HepG2 (cell line): ENCODE data around the gene ACKR4. TPM values are rescaled to one million over a fixed set of nuclear protein-coding genes. Genes with fewer than 3 reads are reported as not detected.

Experiments used
- ATAC-seq: fragments of 200-7000 bp; cut with Tn5 transposase; 3 replicates; pipeline ENCODE4 v1.9.1; 2020; ENCODE audit warnings: mild to moderate bottlenecking, moderate library complexity
- BruUV-seq: library from RNA; stranded (reverse); fragments of 400-500 nt; replicated peaks from 2 replicates; lab custom pipeline; 2021; lab: Mats Ljungman, UMichigan
- CTCF ChIA-PET: fragments of 300-600 bp; formaldehyde crosslinking; extraction: SDS; loops from one replicate; lab custom pipeline; 2021; ENCODE audit warnings: low total read pairs, inconsistent platforms, low intra/inter-chr PET ratio; lab: Yijun Ruan, JAX
- POLR2A ChIA-PET: fragments of 350-600 bp; sonication (Branson Sonifier 250); formaldehyde crosslinking; loops from one replicate; lab custom pipeline; 2020; ENCODE audit warnings: antibody characterized with exemption, inconsistent platforms; lab: Yijun Ruan, JAX
- DNase-seq: peaks from one replicate; pipeline ENCODE4 v3.0.0-alpha.2; 2015; ENCODE audit warnings: low spot score
- FAIRE-seq: peaks from 3 replicates; lab custom pipeline; 2011; peaks lifted over from hg19 to GRCh38; lab: Jason Lieb, UNC
- H2AFZ ChIP-seq: one replicate; pipeline ENCODE4 v1.6.1; 2011; ENCODE audit warnings: low read length, inconsistent platforms
- H3K27ac ChIP-seq: fragments of 300-600 bp; 3 replicates; pipeline ENCODE4 v1.8.0; 2011; ENCODE audit warnings: mixed run types, mild to moderate bottlenecking, mixed read lengths, low read length, inconsistent platforms; ENCODE audit not compliant: insufficient read depth; ENCODE audit errors: extremely low read length
- H3K27me3 ChIP-seq, 2 experiments: fragments of 200-600 bp in 1 of 2; 2 replicates in 1 of 2; 3 replicates in 1 of 2; pipeline versions ENCODE4 v1.6.0 to v1.8.0; 2011; ENCODE audit warnings: low read length in 2 of 2, mild to moderate bottlenecking in 2 of 2, moderate library complexity in 2 of 2, inconsistent platforms in 1 of 2; ENCODE audit not compliant: insufficient read depth in 2 of 2, control insufficient read depth in 1 of 2
- H3K36me3 ChIP-seq, 2 experiments: fragments of 200-600 bp in 1 of 2; replicated peaks in 1 of 2; 2 replicates in 1 of 2; 3 replicates in 1 of 2; pipeline versions ENCODE4 v1.5.1 to v1.8.0; 2011; ENCODE audit warnings: low read length in 2 of 2, inconsistent platforms in 1 of 2; ENCODE audit not compliant: insufficient read depth in 2 of 2, control insufficient read depth in 1 of 2
- H3K4me1 ChIP-seq: 2 replicates; pipeline ENCODE4 v1.5.1; 2012; ENCODE audit warnings: low read length, inconsistent platforms; ENCODE audit not compliant: insufficient read depth
- H3K4me2 ChIP-seq: 2 replicates; pipeline ENCODE4 v1.6.0; 2011; ENCODE audit warnings: low read depth, low read length, inconsistent platforms
- H3K4me3 ChIP-seq, 3 experiments: fragments of 200-600 bp in 1 of 3; sonication (generic), shearing (Covaris generic) in 1 of 3; replicated peaks in 1 of 3; 2 replicates each; pipeline ENCODE4 v1.5.1; 2011 to 2016; ENCODE audit warnings: low read length in 3 of 3, inconsistent platforms in 2 of 3, low read depth in 2 of 3, mild to moderate bottlenecking in 2 of 3, control low read depth in 1 of 3, mixed read lengths in 1 of 3; ENCODE audit not compliant: insufficient read depth in 1 of 3
- H3K79me2 ChIP-seq: one replicate; pipeline ENCODE4 v1.6.1; 2011; ENCODE audit warnings: low read length, inconsistent platforms; ENCODE audit not compliant: insufficient read depth
- H3K9ac ChIP-seq: 2 replicates; pipeline ENCODE4 v1.6.0; 2011; ENCODE audit warnings: mild to moderate bottlenecking, low read depth, low read length, inconsistent platforms; ENCODE audit not compliant: insufficient read depth
- H3K9me3 ChIP-seq: 2 replicates; pipeline ENCODE4 v1.5.1; 2012; ENCODE audit warnings: mild to moderate bottlenecking, low read length
- H4K20me1 ChIP-seq: 2 replicates; pipeline ENCODE4 v1.6.0; 2011; ENCODE audit warnings: inconsistent platforms, mild to moderate bottlenecking, low read length, moderate library complexity; ENCODE audit not compliant: insufficient read depth
- CENPX ChIP-seq: sonication (generic); formaldehyde crosslinking; IDR thresholded peaks from 2 replicates; pipeline ENCODE4 v1.9.0; 2021; ENCODE audit warnings: mild to moderate bottlenecking, missing genetic modification reagents, moderate library complexity
- ELF4 ChIP-seq: sonication (generic); formaldehyde crosslinking; IDR thresholded peaks from 2 replicates; pipeline ENCODE4 v1.5.0; 2020; ENCODE audit warnings: missing genetic modification reagents, mild to moderate bottlenecking, moderate library complexity, borderline replicate concordance
- HNF4G ChIP-seq, 2 experiments: sonication (generic) in 1 of 2; formaldehyde crosslinking in 1 of 2; IDR thresholded peaks; 2 replicates each; pipeline versions ENCODE4 v1.4.0 to v1.6.1; 2011 to 2020; ENCODE audit warnings: borderline replicate concordance in 2 of 2, low read depth in 2 of 2, mild to moderate bottlenecking in 2 of 2, low read length in 1 of 2, missing genetic modification reagents in 1 of 2, moderate library complexity in 1 of 2
- MED8 ChIP-seq: sonication (generic); formaldehyde crosslinking; IDR thresholded peaks from 2 replicates; pipeline ENCODE4 v1.8.1; 2023; ENCODE audit warnings: mild to moderate bottlenecking, missing genetic modification reagents; ENCODE audit not compliant: insufficient replicate concordance
- NBN ChIP-seq: fragments of 450-650 bp; conservative IDR thresholded peaks from 2 replicates; pipeline ENCODE4 v1.6.1; 2017
- ONECUT2 ChIP-seq: sonication (generic); formaldehyde crosslinking; IDR thresholded peaks from 2 replicates; pipeline ENCODE4 v1.4.0; 2020; ENCODE audit warnings: missing genetic modification reagents
- PHF20 ChIP-seq: sonication (generic); formaldehyde crosslinking; IDR thresholded peaks from 2 replicates; pipeline ENCODE4 v1.5.0; 2020; ENCODE audit warnings: mild to moderate bottlenecking, missing genetic modification reagents
- RXRB ChIP-seq: IDR thresholded peaks from 2 replicates; pipeline ENCODE4 v1.6.1; 2016; ENCODE audit warnings: borderline replicate concordance, missing genetic modification reagents, missing compliant biosample characterization
- ZNF30 ChIP-seq: sonication (generic); formaldehyde crosslinking; IDR thresholded peaks from 2 replicates; pipeline ENCODE4 v1.5.0; 2020; ENCODE audit warnings: mild to moderate bottlenecking, missing genetic modification reagents
- ZNF839 ChIP-seq: sonication (generic); formaldehyde crosslinking; IDR thresholded peaks from 2 replicates; pipeline ENCODE4 v1.4.0; 2020; ENCODE audit warnings: missing genetic modification reagents, mild to moderate bottlenecking, borderline replicate concordance
- ZSCAN29 ChIP-seq: sonication (generic); formaldehyde crosslinking; conservative IDR thresholded peaks from 2 replicates; pipeline ENCODE4 v1.4.0; 2020; ENCODE audit warnings: mild to moderate bottlenecking, missing genetic modification reagents
- WGBS: methylation state at CpG from one replicate; pipeline ENCODE4 v1.1.6; 2017; ENCODE audit warnings: low lambda C conversion rate; 5-methylcytosine and 5-hydroxymethylcytosine counted together
- in situ Hi-C: cut with HindIII; loops from 2 replicates; pipeline ENCODE4 v1.10.0; 2017; ENCODE audit warnings: low pct_unique_long_range_greater_than_20kb; ENCODE audit not compliant: extremely low pct_ligation_motif_present
- intact Hi-C: fragments of 100-400 bp; cut with micrococcal nuclease; formaldehyde crosslinking; loops from one replicate; pipeline ENCODE4 v1.10.0; 2022; ENCODE audit not compliant: unreplicated experiment
- polyA plus RNA-seq, 8 experiments: library from polyadenylated mRNA; depleted of rRNA in 3 of 8; stranded (reverse) in 7 of 8; unstranded in 1 of 8; fragments of >200 nt; fragmentation: Illumina TruSeq in 4 of 8; extraction: Trizol in 4 of 8; gene quantifications; 2 replicates each; pipeline versions ENCODE4 v1.2.1 to v1.2.3, GENCODE V29; 2011 to 2016; ENCODE audit warnings: low read depth in 4 of 8, missing spikeins in 1 of 8, mixed read lengths in 1 of 8; ENCODE audit not compliant: insufficient read depth in 1 of 8
- total RNA-seq, 5 experiments: library from RNA; depleted of rRNA; stranded (reverse); fragments of >200 nt; fragmentation: Illumina TruSeq; extraction: Trizol; gene quantifications; 2 replicates each; pipeline ENCODE4 v1.2.3, GENCODE V29; 2016; ENCODE audit warnings: low read depth in 1 of 5
- TF ChIP-seq, protein P1 (sequence below): sonication (generic); formaldehyde crosslinking; IDR thresholded peaks from 2 replicates; pipeline ENCODE4 v1.8.1; 2023; ENCODE audit warnings: mild to moderate bottlenecking, missing genetic modification reagents
- TF ChIP-seq, protein P2 (sequence below): sonication (generic); formaldehyde crosslinking; IDR thresholded peaks from 2 replicates; pipeline ENCODE4 v1.5.0; 2020; ENCODE audit warnings: missing genetic modification reagents
- TF ChIP-seq, protein P3 (sequence below): sonication (generic); formaldehyde crosslinking; conservative IDR thresholded peaks from 2 replicates; pipeline ENCODE4 v1.8.1; 2023; ENCODE audit warnings: missing genetic modification reagents
- TF ChIP-seq, protein P4 (sequence below): sonication (generic); formaldehyde crosslinking; IDR thresholded peaks from 2 replicates; pipeline ENCODE4 v1.4.0; 2020; ENCODE audit warnings: mild to moderate bottlenecking, missing genetic modification reagents

Gene ACKR4
- total and polyA plus RNA-seq, 2 of the 13 experiments (the other 11 are each of a cell fraction or from before 2014, with no cell fraction given) = 0.16 TPM; not detected in 1

DNA sequence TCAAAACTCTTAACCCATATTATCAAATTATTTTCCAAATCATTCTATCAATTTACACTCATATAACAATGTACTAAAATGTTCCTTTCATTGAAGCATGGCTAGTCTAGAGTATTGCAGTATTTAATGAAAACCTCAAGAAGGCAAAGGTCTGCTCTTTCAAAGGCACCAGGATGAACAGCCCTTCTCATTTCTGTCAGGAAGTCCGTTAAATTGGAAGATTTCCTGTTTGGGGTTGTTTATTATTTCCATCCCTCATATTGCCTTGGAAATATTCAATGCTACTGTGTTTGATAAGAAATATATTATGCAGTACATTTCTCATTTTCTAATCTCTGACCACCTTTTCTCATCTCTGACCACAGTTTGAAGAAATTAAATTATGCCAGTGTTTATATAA lies 25.1 kb downstream of the ACKR4 start (continued):
- TF ChIP-seq HNF4G (IDR thresholded peaks at IDR 0.05; ENCODE audit: borderline replicate concordance, low read depth, low read length) = no peak
- no peak for TF ChIP-seq HNF4G (CRISPR knock-in tag; IDR thresholded peaks at IDR 0.05; ENCODE audit: borderline replicate concordance, low read depth)
- TF ChIP-seq, protein P1, sequence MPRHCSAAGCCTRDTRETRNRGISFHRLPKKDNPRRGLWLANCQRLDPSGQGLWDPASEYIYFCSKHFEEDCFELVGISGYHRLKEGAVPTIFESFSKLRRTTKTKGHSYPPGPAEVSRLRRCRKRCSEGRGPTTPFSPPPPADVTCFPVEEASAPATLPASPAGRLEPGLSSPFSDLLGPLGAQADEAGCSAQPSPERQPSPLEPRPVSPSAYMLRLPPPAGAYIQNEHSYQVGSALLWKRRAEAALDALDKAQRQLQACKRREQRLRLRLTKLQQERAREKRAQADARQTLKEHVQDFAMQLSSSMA = no peak

DNA sequence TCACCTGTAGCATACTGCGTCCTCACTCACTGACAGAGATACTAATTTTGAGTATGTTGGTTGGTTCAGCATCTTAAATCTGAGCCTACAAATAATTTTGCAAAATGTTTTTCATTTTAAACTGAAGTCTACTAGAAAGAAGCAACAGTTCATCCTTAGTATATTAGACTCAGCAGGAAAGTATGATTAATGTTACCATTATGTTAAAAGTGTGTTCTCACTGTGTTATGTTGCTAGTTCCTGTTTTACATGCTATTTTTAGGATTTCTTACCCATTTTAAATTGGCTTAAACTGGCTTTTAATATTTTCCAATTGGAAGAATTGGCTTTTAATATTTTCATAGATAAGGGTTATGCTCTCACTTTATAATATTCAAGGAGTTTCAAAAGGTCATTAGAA lies 25.7 kb downstream of the ACKR4 start:
- ChIA-PET POLR2A (no interaction called here), CTCF (no interaction called here)
- 97% methylated on average over 1 of the region's 1 CpG for whole genome bisulfite sequencing
- Histone ChIP-seq H3K27ac (no peak overlapping the region), H3K9me3 (no peaks in the 10 kb centered on the region), H4K20me1 (no peaks in the 10 kb centered on the region), H3K36me3 (peaks cover 8 to 34% of the 10 kb centered on the region in 2 experiments), H3K9ac (no peak overlapping the region), H3K4me2 (no peak overlapping the region), H2AFZ (no peak overlapping the region), H3K79me2 (no peaks in the 10 kb centered on the region), H3K4me3 (no peak overlapping the region), H3K27me3 (no peaks in the 10 kb centered on the region), H3K4me1 (no peaks in the 10 kb centered on the region)
- in situ Hi-C loops = no loop called here
- ATAC-seq = no peak
- no TSS peak for BruUV-seq
- FAIRE-seq = no peak
- intact Hi-C loops = no loop called here
- no peak for DNase-seq
- TF ChIP-seq ONECUT2 (no peak), MED8 (no peak), ZNF839 (CRISPR knock-in tag) (no peak), ELF4 (CRISPR knock-in tag) (no peak), ZSCAN29 (CRISPR knock-in tag) (no peak), RXRB (CRISPR knock-in tag) (no peak), CENPX (CRISPR knock-in tag) (no peak), PHF20 (CRISPR knock-in tag) (no peak), ZNF30 (no peak), NBN (no peak)
- TF ChIP-seq, protein P2, sequence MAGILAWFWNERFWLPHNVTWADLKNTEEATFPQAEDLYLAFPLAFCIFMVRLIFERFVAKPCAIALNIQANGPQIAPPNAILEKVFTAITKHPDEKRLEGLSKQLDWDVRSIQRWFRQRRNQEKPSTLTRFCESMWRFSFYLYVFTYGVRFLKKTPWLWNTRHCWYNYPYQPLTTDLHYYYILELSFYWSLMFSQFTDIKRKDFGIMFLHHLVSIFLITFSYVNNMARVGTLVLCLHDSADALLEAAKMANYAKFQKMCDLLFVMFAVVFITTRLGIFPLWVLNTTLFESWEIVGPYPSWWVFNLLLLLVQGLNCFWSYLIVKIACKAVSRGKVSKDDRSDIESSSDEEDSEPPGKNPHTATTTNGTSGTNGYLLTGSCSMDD (CRISPR knock-in tag) = no peak
- TF ChIP-seq, protein P3, sequence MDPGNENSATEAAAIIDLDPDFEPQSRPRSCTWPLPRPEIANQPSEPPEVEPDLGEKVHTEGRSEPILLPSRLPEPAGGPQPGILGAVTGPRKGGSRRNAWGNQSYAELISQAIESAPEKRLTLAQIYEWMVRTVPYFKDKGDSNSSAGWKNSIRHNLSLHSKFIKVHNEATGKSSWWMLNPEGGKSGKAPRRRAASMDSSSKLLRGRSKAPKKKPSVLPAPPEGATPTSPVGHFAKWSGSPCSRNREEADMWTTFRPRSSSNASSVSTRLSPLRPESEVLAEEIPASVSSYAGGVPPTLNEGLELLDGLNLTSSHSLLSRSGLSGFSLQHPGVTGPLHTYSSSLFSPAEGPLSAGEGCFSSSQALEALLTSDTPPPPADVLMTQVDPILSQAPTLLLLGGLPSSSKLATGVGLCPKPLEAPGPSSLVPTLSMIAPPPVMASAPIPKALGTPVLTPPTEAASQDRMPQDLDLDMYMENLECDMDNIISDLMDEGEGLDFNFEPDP = no peak
- TF ChIP-seq, protein P4, sequence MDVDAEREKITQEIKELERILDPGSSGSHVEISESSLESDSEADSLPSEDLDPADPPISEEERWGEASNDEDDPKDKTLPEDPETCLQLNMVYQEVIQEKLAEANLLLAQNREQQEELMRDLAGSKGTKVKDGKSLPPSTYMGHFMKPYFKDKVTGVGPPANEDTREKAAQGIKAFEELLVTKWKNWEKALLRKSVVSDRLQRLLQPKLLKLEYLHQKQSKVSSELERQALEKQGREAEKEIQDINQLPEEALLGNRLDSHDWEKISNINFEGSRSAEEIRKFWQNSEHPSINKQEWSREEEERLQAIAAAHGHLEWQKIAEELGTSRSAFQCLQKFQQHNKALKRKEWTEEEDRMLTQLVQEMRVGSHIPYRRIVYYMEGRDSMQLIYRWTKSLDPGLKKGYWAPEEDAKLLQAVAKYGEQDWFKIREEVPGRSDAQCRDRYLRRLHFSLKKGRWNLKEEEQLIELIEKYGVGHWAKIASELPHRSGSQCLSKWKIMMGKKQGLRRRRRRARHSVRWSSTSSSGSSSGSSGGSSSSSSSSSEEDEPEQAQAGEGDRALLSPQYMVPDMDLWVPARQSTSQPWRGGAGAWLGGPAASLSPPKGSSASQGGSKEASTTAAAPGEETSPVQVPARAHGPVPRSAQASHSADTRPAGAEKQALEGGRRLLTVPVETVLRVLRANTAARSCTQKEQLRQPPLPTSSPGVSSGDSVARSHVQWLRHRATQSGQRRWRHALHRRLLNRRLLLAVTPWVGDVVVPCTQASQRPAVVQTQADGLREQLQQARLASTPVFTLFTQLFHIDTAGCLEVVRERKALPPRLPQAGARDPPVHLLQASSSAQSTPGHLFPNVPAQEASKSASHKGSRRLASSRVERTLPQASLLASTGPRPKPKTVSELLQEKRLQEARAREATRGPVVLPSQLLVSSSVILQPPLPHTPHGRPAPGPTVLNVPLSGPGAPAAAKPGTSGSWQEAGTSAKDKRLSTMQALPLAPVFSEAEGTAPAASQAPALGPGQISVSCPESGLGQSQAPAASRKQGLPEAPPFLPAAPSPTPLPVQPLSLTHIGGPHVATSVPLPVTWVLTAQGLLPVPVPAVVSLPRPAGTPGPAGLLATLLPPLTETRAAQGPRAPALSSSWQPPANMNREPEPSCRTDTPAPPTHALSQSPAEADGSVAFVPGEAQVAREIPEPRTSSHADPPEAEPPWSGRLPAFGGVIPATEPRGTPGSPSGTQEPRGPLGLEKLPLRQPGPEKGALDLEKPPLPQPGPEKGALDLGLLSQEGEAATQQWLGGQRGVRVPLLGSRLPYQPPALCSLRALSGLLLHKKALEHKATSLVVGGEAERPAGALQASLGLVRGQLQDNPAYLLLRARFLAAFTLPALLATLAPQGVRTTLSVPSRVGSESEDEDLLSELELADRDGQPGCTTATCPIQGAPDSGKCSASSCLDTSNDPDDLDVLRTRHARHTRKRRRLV (CRISPR knock-in tag) = no peak
